NCI-H2196 (cell line): ENCODE results near the gene DOCK2.
"Not testable (repeated sequence)": the region's sequence is repeated elsewhere in the genome, so short reads cannot be mapped to it uniquely, and the experiment has no call there.

Experiments
- DNase-seq: peaks from one replicate; lab custom pipeline; 2025; ENCODE audit not compliant: unreplicated experiment; lab: John Stamatoyannopoulos, UW

Gene DOCK2

GRCh38 chr5:169717288-169717687, 80.2 kb downstream of the DOCK2 start:
- DNase-seq, result no peak

DNA sequence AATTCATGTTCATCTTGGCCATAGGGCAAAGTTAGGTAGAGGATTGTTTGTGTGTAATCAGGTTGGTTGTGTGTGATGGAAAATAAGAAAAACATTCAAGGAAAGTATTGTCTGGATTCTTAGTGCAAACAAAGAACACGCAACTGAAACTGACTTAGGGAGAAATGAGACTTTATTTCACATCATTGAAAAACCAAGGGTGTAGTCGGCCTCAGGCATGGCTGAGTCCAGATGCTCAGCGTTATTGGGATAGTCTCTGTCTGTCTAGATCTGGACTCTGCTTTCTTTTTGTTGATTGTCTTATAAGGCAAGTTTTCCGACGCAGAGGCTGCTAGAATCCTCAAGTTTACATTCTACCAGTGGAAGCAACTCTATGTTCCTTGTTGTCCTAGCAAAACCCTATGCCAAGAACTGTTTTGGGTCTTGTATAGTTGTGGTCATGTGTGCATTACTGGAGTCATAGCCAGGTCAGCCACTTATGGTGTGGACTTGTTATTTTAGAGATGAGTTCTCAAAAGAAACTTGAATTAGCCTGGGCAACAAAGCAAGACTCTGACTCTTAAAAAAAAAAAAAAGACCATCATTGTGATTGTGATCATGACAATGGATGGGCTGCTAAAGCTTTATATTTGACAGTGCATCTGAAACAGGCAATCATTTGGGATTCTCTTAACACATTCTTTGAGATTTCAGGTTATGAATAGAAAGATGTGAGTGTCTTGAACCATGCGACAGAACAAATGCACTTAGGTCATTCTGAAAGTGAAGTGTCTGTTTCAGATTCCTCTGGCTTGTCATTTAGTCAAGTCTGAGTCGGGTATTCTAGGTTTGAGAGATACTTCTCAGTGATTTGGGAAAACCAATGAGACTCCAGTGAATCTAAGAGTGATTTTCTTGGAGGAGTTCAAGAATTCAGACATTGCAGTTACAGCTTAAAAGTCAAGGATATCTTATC, 82.6 kb downstream of the DOCK2 start:
- no peak for DNase-seq

DNA sequence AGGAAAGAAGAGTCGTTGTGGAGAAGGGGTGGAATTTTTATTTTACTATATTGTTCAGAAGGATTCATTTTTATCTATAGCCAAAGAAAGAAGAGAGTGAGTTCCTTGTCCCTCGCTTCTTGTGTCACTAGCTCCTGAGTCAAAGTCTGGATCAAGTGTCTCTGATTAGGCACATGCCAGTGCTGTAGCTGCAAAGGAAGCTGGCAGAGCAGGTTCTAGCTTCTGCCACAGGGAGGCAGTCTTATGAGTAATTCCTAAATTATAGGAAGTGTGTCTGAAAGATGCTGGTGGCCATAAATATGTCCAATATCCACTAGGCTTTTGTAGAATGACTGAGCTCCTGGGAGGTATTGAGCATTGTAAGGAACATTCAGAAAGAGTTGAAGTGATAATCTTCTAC, 84.7 kb downstream of the DOCK2 start:
- no peak for DNase-seq

- no peak for DNase-seq
Observed at GRCh38 chr5:169723103-169723831, 86.2 kb downstream of the DOCK2 start.

DNA sequence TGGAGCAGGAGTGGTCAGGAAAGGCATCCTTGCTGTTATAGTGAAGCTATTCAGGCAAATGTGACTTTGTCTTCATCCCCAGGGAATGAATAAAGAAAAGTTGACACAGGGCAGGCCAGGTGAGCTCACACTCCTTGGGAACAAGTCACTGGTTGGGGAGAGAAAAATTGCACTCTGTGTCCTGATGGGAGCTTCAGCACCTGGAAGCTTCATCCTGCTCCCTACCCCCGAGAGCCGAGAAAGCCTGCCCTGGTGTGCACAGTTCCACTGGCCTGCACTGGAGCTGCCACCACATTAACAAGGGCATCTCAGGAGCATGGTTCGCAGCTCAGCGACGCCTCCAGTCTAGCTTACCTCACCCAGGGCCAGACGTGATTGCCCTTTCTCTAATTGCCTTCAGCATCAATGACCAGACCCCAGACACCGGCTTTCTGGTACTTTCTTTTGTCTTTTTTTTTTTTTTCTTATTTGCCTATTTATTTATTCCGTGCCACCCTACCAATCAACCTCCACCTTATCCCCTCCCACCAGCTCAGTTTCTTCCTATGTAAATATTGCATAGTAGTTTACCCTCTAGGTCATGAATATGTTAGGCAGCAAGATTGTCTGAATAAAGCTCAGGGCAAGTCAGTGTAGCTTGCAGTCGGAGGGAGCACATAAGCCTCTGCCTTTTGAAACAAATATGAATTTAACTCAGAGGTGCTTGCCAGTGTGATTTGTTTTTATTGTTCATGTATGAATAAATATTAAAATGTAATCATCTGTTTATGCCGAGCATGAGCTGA, 87.4 kb downstream of the DOCK2 start:
- no peak for DNase-seq

DNA sequence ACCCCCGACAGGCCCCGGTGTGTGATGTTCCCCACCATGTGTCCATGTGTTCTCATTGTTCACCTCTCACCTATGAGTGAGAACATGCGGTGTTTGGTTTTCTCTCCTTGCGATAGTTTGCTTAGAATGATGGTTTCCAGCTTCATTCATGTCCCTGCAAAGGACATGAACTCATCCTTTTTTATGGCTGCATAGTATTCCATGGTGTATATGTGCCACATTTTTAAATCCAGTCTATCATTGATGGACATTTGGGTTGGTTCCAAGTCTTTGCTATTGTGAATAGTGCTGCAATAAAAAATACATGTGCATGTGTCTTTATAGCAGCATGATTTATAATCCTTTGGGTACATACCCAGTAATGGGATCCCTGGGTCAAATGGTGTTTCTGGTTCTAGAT, 88.6 kb downstream of the DOCK2 start:
- not testable (repeated sequence) for DNase-seq

- no peak for DNase-seq
Observed at GRCh38 chr5:169728418-169728817, 91.3 kb downstream of the DOCK2 start.

DNA sequence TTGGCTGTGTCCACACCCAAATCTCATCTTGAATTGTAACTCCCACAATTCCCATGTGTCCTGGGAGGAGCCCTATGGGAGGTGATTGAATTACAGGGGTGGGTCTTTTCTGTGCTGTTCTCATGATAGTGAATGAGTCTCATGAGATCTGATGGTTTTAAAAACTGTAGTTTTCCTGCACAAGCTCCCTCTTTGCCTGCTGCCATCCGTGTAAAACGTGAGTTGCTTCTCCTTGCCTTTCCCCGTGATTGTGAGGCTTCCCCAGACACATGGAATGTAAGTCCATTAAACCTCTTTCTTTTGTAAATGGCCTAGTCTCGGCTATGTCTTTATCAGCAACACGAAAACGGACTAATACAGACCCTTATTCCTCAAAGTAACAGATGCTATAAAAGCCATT, 94.1 kb downstream of the DOCK2 start:
- DNase-seq, result no peak

GRCh38 chr5:169732841-169733240, 95.8 kb downstream of the DOCK2 start:
- no peak for DNase-seq

- no peak for DNase-seq
Observed at GRCh38 chr5:169735913-169736312, 98.8 kb downstream of the DOCK2 start.

GRCh38 chr5:169736653-169737052, 99.6 kb downstream of the DOCK2 start:
- no peak for DNase-seq

- DNase-seq, result no peak
Observed at GRCh38 chr5:169740435-169740834, 103.4 kb downstream of the DOCK2 start.

DNA sequence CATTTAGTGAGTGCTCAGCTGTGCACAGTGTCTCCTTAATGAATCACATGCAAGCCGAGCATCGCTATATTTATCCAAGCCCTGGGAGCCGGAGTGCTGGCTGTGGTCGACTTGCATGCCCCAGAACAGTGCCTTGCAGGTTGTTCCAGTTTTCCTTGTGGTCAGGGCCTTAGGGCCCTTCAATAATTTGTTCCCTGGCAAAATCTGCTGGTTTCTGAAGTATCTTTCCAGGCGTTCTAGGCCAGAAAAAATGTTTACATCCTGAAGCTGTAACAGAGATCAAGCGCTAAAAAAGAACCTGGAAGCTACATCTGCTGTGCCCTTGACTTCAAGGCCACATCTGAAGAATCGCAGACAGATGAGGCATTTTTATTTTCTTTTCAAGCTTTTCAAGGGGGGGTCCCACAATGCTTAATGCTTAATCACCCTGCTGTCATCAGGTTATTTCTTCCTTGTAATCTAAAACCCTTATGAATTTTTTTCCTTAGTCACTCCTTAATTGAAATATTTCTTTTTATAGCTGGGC, 105.8 kb downstream of the DOCK2 start:
- DNase-seq, result no peak

DNA sequence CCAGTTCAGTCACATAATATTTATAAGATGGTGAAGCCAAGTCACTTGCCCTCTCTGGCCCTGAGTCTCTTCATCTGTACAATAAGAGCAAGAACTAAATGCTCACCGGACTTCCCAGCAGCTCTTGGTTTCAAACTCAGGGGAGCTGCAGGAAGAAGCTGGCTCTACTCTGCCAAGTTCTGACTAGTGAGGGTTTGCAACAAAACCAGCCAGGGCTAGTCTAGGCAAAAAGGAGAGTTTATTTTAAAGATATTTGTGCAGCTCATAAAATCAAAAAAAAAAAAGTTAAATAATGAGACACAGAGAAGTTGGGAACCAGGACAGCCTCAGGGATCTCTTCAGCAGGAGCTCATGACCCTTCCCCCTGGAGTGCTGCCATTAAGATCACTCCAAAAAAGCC, 107.3 kb downstream of the DOCK2 start:
- no peak for DNase-seq

GRCh38 chr5:169745441-169746146, 108.5 kb downstream of the DOCK2 start:
- no peak for DNase-seq

- no peak for DNase-seq
Observed at GRCh38 chr5:169746147-169746694, 109.1 kb downstream of the DOCK2 start.

DNA sequence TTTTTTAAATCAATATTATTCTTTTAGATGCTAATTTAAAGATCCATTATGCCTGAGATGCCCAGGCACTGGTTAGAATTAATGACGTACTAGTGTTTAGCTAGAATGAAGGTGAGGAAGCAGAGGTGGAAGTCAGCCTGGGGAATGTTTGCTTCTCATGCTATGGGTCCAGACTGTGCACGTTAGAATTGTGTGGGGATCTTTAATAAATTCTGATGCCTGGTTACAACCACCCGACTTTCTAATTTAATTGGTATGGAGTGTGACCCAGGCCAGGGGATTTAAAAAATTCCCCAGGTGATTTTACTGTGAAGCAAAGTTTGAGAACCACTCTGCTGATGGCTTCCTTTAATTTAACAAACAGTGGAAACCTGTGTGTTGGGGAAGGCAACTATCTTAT, 111.1 kb downstream of the DOCK2 start:
- DNase-seq, result no peak

DNA sequence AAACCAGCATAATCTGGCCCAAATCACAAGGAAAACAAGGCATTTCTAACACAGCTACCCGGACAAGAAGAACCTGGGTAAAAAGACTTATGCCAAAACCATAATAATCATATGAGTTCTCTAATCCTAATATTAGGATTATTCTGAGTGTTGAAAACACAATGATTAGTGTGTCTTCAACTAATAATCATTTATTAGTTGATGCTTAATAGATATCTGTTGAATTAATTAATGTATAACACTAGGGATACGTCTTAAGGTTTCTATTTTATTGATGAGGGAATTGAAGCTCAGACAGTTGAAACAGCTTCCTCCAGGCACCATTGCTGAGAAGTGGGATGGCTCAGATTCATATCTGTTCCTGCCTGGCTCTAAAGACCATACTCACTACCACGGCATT, 112.2 kb downstream of the DOCK2 start:
- DNase-seq, result no peak

GRCh38 chr5:169751490-169751889, 114.4 kb downstream of the DOCK2 start:
- no peak for DNase-seq

DNA sequence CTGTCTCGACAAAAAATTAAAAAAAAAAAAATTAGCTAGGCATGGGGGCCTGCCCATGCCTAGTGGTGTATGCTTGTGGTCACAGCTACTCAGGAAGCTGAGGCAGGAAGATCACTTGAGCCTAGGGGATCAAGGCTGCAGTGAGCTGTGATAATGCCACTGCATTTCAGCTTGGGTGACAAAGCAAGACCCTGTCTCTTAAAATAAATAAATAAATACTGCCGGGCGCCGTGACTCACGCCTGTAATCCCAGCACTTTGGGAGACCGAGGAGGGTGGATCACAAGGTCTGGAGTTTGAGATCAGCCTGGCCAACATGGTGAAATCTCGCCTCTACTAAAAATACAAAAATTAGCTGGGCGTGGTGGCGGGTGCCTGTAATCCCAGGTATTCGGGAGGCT, 115.5 kb downstream of the DOCK2 start:
- DNase-seq, result not testable (repeated sequence)
